Suprapubic skin (tissue), 4 donors: ENCODE data around the gene CCDC201. TPM values are rescaled to one million over a fixed set of nuclear protein-coding genes. Genes with fewer than 3 reads are reported as not detected.

ENCODE experiments used
- DNase-seq, 2 donors: peaks; one replicate each; pipeline ENCODE4 v3.0.0-alpha.2; 2019; ENCODE audit warnings: low spot score in 2 of 2
- H3K27ac ChIP-seq: fragments of 200-600 bp; sonication (generic); one replicate; pipeline ENCODE4 v1.5.1; 2019
- H3K27me3 ChIP-seq: fragments of 200-600 bp; sonication (generic); one replicate; pipeline ENCODE4 v1.5.1; 2019
- H3K36me3 ChIP-seq: fragments of 200-600 bp; sonication (generic); one replicate; pipeline ENCODE4 v1.5.1; 2019
- H3K4me1 ChIP-seq: fragments of 200-600 bp; sonication (generic); one replicate; pipeline ENCODE4 v1.5.1; 2019
- H3K4me3 ChIP-seq: fragments of 200-600 bp; sonication (generic); one replicate; pipeline ENCODE4 v1.5.1; 2019; ENCODE audit warnings: mild to moderate bottlenecking
- H3K9me3 ChIP-seq: fragments of 200-600 bp; sonication (generic); one replicate; pipeline ENCODE4 v1.5.1; 2019
- EP300 ChIP-seq: sonication (generic); formaldehyde crosslinking; IDR thresholded peaks from one replicate; pipeline ENCODE4 v1.6.1; 2017; ENCODE audit warnings: antibody characterized with exemption
- POLR2A ChIP-seq, 2 donors: fragments of 450-650 bp; IDR thresholded peaks; one replicate each; pipeline ENCODE4 v1.6.1; 2017; ENCODE audit warnings: antibody characterized with exemption in 2 of 2, mild to moderate bottlenecking in 2 of 2, moderate library complexity in 2 of 2
- POLR2AphosphoS5 ChIP-seq, 3 donors: sonication (generic); formaldehyde crosslinking; IDR thresholded peaks; one replicate each; pipeline ENCODE4 v1.6.1; 2017; ENCODE audit warnings: antibody characterized with exemption in 3 of 3
- WGBS: methylation state at CpG from one replicate; pipeline ENCODE4 v1.1.5; 2018; 5-methylcytosine and 5-hydroxymethylcytosine counted together
- total RNA-seq, 4 donors: library from RNA; depleted of rRNA; stranded (reverse); fragments of >200 nt; gene quantifications; one replicate each; pipeline ENCODE4 v1.1.0, GENCODE V29; 2016
- TF ChIP-seq, protein P1 (sequence below), 2 donors: fragments of 200-600 bp in 1 of 2; fragments of 450-650 bp in 1 of 2; sonication (generic) in 1 of 2; IDR thresholded peaks; one replicate each; pipeline ENCODE4 v1.5.1; 2016 to 2019; ENCODE audit warnings: antibody characterized with exemption in 2 of 2, mild to moderate bottlenecking in 1 of 2, moderate library complexity in 1 of 2

The CCDC201 gene
- total RNA-seq, 4 donors from 2014 or later = not detected

DNA sequence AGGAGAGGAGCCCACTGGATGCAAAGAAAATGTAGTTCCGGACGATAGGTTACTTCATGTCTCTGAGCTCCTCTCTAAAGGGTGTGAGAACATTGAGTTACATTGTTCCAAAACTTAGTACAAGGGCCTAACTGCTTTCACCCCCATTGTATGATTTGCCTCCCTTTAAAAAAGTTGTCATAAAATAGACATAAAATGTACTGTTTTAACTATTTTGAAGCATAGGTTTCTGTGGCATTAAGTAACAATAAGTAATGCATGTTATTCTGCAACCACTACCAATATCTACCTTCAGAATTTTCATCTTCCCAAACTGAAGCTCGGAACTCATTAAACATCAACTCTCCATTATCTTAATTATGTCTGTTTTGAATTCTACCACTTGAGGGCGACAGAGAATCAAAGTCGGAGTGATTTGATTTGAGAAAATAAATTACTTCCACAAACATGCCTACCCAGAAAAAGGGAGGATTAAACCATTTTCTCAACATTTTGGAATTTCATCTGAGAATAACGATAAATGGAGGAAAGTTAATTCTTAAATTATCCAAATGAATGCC is 18.1 kb upstream of the CCDC201 start:
- Histone ChIP-seq H3K4me1 (peaks cover 12% of the 10 kb centered on the region), H3K4me3 (no peak overlapping the region), H3K36me3 (no peaks in the 10 kb centered on the region), H3K27ac (no peak overlapping the region), H3K27me3 (peaks cover 56% of the 10 kb centered on the region), H3K9me3 (no peaks in the 10 kb centered on the region)
- DNase-seq = no peak
- TF ChIP-seq POLR2AphosphoS5 (IDR thresholded peaks at IDR 0.05) = no peak
- TF ChIP-seq EP300 = no peak
- TF ChIP-seq POLR2A (IDR thresholded peaks at IDR 0.05) = no peak
- TF ChIP-seq, protein P1, sequence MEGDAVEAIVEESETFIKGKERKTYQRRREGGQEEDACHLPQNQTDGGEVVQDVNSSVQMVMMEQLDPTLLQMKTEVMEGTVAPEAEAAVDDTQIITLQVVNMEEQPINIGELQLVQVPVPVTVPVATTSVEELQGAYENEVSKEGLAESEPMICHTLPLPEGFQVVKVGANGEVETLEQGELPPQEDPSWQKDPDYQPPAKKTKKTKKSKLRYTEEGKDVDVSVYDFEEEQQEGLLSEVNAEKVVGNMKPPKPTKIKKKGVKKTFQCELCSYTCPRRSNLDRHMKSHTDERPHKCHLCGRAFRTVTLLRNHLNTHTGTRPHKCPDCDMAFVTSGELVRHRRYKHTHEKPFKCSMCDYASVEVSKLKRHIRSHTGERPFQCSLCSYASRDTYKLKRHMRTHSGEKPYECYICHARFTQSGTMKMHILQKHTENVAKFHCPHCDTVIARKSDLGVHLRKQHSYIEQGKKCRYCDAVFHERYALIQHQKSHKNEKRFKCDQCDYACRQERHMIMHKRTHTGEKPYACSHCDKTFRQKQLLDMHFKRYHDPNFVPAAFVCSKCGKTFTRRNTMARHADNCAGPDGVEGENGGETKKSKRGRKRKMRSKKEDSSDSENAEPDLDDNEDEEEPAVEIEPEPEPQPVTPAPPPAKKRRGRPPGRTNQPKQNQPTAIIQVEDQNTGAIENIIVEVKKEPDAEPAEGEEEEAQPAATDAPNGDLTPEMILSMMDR (IDR thresholded peaks at IDR 0.05) = peak; percentile 51 to 57
- 39% methylated on average over 6 of the region's 6 CpGs for WGBS

- H3K4me1 ChIP-seq = peaks cover 12% of the 10 kb centered on the region
- no peak for DNase-seq
- no peaks in the 10 kb centered on the region for H3K36me3 ChIP-seq
- H3K9me3 ChIP-seq = no peaks in the 10 kb centered on the region
- no peak overlapping the region for H3K27ac ChIP-seq
- WGBS = 93% methylated on average over 7 of the region's 8 CpGs
- TF ChIP-seq EP300 = no peak
- TF ChIP-seq, protein P1 (IDR thresholded peaks at IDR 0.05) = no peak
- no peak for TF ChIP-seq POLR2AphosphoS5 (IDR thresholded peaks at IDR 0.05)
- no peak for TF ChIP-seq POLR2A (IDR thresholded peaks at IDR 0.05)
- H3K27me3 ChIP-seq = peaks cover 62% of the 10 kb centered on the region
- no peak overlapping the region for H3K4me3 ChIP-seq
Observed at GRCh38 chr7:45890125-45890901, 17.4 kb upstream of the CCDC201 start.

- Histone ChIP-seq H3K27ac (no peak overlapping the region), H3K36me3 (no peaks in the 10 kb centered on the region), H3K27me3 (peaks cover 62% of the 10 kb centered on the region), H3K9me3 (no peaks in the 10 kb centered on the region), H3K4me3 (no peak overlapping the region), H3K4me1 (peaks cover 12% of the 10 kb centered on the region)
- TF ChIP-seq EP300 (no peak), POLR2AphosphoS5 (IDR thresholded peaks at IDR 0.05) (no peak), POLR2A (IDR thresholded peaks at IDR 0.05) (no peak)
- TF ChIP-seq, protein P1 (IDR thresholded peaks at IDR 0.05) = no peak
- DNase-seq = no peak
- WGBS = 78% methylated on average over 6 of the region's 8 CpGs
Observed at GRCh38 chr7:45889367-45890067, 16.6 kb upstream of the CCDC201 start.

GRCh38 chr7:45888993-45889366 is 16.1 kb upstream of the CCDC201 start:
- 31% methylated on average over 4 of the region's 14 CpGs for WGBS
- H3K27me3 ChIP-seq = peaks cover 64% of the 10 kb centered on the region
- TF ChIP-seq POLR2A (IDR thresholded peaks at IDR 0.05) = no peak
- no peak for TF ChIP-seq EP300

DNA sequence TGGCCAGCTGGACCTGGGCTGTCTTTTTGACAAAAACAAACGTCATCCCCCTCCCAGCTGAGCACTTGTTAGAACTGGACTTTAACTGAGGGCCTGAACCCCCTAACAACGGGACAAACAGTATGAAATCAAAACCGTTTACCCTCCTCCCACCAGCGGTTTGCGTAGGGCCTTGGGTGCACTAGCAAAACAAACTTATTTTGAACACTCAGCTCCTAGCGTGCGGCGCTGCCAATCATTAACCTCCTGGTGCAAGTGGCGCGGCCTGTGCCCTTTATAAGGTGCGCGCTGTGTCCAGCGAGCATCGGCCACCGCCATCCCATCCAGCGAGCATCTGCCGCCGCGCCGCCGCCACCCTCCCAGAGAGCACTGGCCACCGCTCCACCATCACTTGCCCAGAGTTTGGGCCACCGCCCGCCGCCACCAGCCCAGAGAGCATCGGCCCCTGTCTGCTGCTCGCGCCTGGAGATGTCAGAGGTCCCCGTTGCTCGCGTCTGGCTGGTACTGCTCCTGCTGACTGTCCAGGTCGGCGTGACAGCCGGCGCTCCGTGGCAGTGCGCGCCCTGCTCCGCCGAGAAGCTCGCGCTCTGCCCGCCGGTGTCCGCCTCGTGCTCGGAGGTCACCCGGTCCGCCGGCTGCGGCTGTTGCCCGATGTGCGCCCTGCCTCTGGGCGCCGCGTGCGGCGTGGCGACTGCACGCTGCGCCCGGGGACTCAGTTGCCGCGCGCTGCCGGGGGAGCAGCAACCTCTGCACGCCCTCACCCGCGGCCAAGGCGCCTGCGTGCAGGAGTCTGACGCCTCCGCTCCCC is 15.5 kb upstream of the CCDC201 start, which contains the start of gene IGFBP1:
Gene IGFBP1, plus strand, starts transcription at position 304 of the 808 bp plus-strand sequence. Its CDS starts 165 bp downstream, at position 469.
- Histone ChIP-seq H3K27me3 (peaks cover 64% of the 10 kb centered on the region), H3K4me1 (peaks cover 12% of the 10 kb centered on the region), H3K9me3 (no peaks in the 10 kb centered on the region), H3K36me3 (no peaks in the 10 kb centered on the region), H3K4me3 (peak within 1 kb of the TSS; percentile 39), H3K27ac (no peak within 1 kb of the TSS)
- DNase-seq = no peak
- 32% methylated on average over 8 of the region's 73 CpGs for WGBS
- TF ChIP-seq POLR2AphosphoS5 (IDR thresholded peaks at IDR 0.05) (no peak), EP300 (no peak)
- TF ChIP-seq, protein P1 (IDR thresholded peaks at IDR 0.05) = no peak

More at GRCh38 chr7:45888993-45889366, 16.1 kb upstream of the CCDC201 start:
- H3K36me3 ChIP-seq = no peaks in the 10 kb centered on the region
- peaks cover 12% of the 10 kb centered on the region for H3K4me1 ChIP-seq
- no peak overlapping the region for H3K27ac ChIP-seq
- DNase-seq = no peak
- H3K4me3 ChIP-seq = peak overlapping the region; percentile 39
- H3K9me3 ChIP-seq = no peaks in the 10 kb centered on the region
